H1 (cell line): ENCODE data around the gene MYLK.

Experiments used
- EGR1 ChIP-seq: IDR thresholded peaks from 2 replicates; pipeline ENCODE4 v1.6.1; 2011; ENCODE audit warnings: low read depth, low read length, borderline replicate concordance
- EZH2 ChIP-seq: fragments of 200-600 bp; sonication (generic); IDR thresholded peaks from 2 replicates; pipeline ENCODE4 v1.7.1; 2012; ENCODE audit warnings: low read depth, mild to moderate bottlenecking, moderate library complexity, low read length, inconsistent platforms; ENCODE audit not compliant: severe bottlenecking
- HDAC2 ChIP-seq, 2 experiments: fragments of 300-600 bp in 1 of 2; sonication (generic) in 1 of 2; IDR thresholded peaks; 2 replicates each; pipeline ENCODE4 v1.6.1; 2011 to 2012; ENCODE audit warnings: low read depth in 2 of 2, low read length in 2 of 2, mild to moderate bottlenecking in 2 of 2, moderate library complexity in 2 of 2, borderline replicate concordance in 1 of 2, inconsistent platforms in 1 of 2
- PHF8 ChIP-seq: fragments of 200-600 bp; sonication (generic); conservative IDR thresholded peaks from 2 replicates; pipeline ENCODE4 v1.7.1; 2012; ENCODE audit warnings: low read depth, mild to moderate bottlenecking, inconsistent platforms, low read length, moderate library complexity
- POLR2A ChIP-seq, 2 experiments: IDR thresholded peaks; 1 replicate in 1 of 2; 2 replicates in 1 of 2; pipeline ENCODE4 v1.6.1; 2011; ENCODE audit warnings: low read depth in 2 of 2, low read length in 2 of 2, mild to moderate bottlenecking in 2 of 2; ENCODE audit errors: control extremely low read depth in 1 of 2
- POLR2AphosphoS5 ChIP-seq: IDR thresholded peaks from 2 replicates; pipeline ENCODE4 v1.6.1; 2011; ENCODE audit warnings: low read depth, low read length
- SP1 ChIP-seq: IDR thresholded peaks from 2 replicates; pipeline ENCODE4 v1.6.1; 2011; ENCODE audit warnings: low read depth, low read length
- SP2 ChIP-seq: IDR thresholded peaks from 2 replicates; pipeline ENCODE4 v1.6.1; 2012; ENCODE audit warnings: mild to moderate bottlenecking, low read length, inconsistent platforms
- TF ChIP-seq, protein P1 (sequence below), 3 experiments: IDR thresholded peaks; 1 replicate in 2 of 3; 2 replicates in 1 of 3; pipeline versions ENCODE4 v1.5.1 to v1.6.1; 2011; ENCODE audit warnings: low read length in 3 of 3, mild to moderate bottlenecking in 3 of 3, inconsistent platforms in 2 of 3, low read depth in 1 of 3, moderate library complexity in 1 of 3; ENCODE audit not compliant: insufficient read depth in 1 of 3; ENCODE audit errors: control extremely low read depth in 1 of 3
- TF ChIP-seq, protein P2 (sequence below): IDR thresholded peaks from 2 replicates; pipeline ENCODE4 v1.6.1; 2012; ENCODE audit warnings: inconsistent platforms
- TF ChIP-seq, protein P3 (sequence below): fragments of 300-600 bp; sonication (generic); IDR thresholded peaks from 2 replicates; pipeline ENCODE4 v1.7.1; 2012; ENCODE audit warnings: low read length, moderate library complexity, mild to moderate bottlenecking, inconsistent platforms; ENCODE audit not compliant: insufficient replicate concordance

DNA sequence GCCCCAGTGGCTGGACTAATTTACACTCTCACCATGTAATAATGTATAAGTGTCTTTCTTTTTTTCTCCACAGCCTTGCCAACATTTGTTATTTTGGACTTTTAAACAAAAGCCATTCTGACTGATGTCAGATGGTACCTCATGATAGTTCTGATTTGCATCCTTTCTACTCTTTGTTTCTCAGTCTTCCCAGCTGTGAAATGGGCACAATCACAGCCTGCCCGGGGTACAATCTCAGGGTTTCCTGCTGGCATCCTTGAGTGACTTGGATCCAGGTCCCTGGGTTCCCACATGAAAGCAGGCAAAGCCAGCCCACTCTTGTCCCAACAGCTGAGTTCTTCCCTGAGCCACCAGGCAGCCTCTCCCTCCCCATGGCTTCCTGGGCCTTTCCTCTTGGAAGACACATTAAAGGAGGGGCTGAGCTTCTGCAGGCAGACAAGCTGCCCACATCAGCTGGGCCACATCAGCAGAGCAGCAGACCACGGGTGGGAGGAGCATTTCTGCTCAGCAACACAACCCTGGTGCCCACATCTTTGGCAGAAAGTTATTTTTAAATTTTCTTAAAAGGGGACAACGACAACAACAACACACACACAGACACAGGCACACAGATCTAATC is 82.0 kb downstream of the MYLK start:
- TF ChIP-seq SP2 (no peak), POLR2A (IDR thresholded peaks at IDR 0.05; ENCODE audit: control extremely low read depth in 1 of 2, low read depth in 2 of 2, low read length in 2 of 2) (no peak), SP1 (no peak), EGR1 (no peak), PHF8 (no peak), EZH2 (no peak), HDAC2 (IDR thresholded peaks at IDR 0.05; ENCODE audit: borderline replicate concordance in 1 of 2, low read depth in 2 of 2, low read length in 2 of 2) (no peak), POLR2AphosphoS5 (no peak)
- TF ChIP-seq, protein P1, sequence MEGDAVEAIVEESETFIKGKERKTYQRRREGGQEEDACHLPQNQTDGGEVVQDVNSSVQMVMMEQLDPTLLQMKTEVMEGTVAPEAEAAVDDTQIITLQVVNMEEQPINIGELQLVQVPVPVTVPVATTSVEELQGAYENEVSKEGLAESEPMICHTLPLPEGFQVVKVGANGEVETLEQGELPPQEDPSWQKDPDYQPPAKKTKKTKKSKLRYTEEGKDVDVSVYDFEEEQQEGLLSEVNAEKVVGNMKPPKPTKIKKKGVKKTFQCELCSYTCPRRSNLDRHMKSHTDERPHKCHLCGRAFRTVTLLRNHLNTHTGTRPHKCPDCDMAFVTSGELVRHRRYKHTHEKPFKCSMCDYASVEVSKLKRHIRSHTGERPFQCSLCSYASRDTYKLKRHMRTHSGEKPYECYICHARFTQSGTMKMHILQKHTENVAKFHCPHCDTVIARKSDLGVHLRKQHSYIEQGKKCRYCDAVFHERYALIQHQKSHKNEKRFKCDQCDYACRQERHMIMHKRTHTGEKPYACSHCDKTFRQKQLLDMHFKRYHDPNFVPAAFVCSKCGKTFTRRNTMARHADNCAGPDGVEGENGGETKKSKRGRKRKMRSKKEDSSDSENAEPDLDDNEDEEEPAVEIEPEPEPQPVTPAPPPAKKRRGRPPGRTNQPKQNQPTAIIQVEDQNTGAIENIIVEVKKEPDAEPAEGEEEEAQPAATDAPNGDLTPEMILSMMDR (IDR thresholded peaks at IDR 0.05; ENCODE audit: control extremely low read depth in 1 of 3, insufficient read depth in 1 of 3, low read depth in 1 of 3, low read length in 3 of 3), result no peak
- TF ChIP-seq, protein P2, sequence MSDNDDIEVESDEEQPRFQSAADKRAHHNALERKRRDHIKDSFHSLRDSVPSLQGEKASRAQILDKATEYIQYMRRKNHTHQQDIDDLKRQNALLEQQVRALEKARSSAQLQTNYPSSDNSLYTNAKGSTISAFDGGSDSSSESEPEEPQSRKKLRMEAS, result no peak
- TF ChIP-seq, protein P3, sequence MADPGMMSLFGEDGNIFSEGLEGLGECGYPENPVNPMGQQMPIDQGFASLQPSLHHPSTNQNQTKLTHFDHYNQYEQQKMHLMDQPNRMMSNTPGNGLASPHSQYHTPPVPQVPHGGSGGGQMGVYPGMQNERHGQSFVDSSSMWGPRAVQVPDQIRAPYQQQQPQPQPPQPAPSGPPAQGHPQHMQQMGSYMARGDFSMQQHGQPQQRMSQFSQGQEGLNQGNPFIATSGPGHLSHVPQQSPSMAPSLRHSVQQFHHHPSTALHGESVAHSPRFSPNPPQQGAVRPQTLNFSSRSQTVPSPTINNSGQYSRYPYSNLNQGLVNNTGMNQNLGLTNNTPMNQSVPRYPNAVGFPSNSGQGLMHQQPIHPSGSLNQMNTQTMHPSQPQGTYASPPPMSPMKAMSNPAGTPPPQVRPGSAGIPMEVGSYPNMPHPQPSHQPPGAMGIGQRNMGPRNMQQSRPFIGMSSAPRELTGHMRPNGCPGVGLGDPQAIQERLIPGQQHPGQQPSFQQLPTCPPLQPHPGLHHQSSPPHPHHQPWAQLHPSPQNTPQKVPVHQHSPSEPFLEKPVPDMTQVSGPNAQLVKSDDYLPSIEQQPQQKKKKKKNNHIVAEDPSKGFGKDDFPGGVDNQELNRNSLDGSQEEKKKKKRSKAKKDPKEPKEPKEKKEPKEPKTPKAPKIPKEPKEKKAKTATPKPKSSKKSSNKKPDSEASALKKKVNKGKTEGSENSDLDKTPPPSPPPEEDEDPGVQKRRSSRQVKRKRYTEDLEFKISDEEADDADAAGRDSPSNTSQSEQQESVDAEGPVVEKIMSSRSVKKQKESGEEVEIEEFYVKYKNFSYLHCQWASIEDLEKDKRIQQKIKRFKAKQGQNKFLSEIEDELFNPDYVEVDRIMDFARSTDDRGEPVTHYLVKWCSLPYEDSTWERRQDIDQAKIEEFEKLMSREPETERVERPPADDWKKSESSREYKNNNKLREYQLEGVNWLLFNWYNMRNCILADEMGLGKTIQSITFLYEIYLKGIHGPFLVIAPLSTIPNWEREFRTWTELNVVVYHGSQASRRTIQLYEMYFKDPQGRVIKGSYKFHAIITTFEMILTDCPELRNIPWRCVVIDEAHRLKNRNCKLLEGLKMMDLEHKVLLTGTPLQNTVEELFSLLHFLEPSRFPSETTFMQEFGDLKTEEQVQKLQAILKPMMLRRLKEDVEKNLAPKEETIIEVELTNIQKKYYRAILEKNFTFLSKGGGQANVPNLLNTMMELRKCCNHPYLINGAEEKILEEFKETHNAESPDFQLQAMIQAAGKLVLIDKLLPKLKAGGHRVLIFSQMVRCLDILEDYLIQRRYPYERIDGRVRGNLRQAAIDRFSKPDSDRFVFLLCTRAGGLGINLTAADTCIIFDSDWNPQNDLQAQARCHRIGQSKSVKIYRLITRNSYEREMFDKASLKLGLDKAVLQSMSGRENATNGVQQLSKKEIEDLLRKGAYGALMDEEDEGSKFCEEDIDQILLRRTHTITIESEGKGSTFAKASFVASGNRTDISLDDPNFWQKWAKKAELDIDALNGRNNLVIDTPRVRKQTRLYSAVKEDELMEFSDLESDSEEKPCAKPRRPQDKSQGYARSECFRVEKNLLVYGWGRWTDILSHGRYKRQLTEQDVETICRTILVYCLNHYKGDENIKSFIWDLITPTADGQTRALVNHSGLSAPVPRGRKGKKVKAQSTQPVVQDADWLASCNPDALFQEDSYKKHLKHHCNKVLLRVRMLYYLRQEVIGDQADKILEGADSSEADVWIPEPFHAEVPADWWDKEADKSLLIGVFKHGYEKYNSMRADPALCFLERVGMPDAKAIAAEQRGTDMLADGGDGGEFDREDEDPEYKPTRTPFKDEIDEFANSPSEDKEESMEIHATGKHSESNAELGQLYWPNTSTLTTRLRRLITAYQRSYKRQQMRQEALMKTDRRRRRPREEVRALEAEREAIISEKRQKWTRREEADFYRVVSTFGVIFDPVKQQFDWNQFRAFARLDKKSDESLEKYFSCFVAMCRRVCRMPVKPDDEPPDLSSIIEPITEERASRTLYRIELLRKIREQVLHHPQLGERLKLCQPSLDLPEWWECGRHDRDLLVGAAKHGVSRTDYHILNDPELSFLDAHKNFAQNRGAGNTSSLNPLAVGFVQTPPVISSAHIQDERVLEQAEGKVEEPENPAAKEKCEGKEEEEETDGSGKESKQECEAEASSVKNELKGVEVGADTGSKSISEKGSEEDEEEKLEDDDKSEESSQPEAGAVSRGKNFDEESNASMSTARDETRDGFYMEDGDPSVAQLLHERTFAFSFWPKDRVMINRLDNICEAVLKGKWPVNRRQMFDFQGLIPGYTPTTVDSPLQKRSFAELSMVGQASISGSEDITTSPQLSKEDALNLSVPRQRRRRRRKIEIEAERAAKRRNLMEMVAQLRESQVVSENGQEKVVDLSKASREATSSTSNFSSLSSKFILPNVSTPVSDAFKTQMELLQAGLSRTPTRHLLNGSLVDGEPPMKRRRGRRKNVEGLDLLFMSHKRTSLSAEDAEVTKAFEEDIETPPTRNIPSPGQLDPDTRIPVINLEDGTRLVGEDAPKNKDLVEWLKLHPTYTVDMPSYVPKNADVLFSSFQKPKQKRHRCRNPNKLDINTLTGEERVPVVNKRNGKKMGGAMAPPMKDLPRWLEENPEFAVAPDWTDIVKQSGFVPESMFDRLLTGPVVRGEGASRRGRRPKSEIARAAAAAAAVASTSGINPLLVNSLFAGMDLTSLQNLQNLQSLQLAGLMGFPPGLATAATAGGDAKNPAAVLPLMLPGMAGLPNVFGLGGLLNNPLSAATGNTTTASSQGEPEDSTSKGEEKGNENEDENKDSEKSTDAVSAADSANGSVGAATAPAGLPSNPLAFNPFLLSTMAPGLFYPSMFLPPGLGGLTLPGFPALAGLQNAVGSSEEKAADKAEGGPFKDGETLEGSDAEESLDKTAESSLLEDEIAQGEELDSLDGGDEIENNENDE, result no peak
